Measurements from ENCODE around the gene TFF2.

TFF2 gene

GRCh38 chr21:42361286-42361685 is 10.5 kb upstream of the TFF2 start:
- no peak overlapping the region for H2BK120ac ChIP-seq (ENCODE audit: low read depth, low read length)
- no peaks in the 10 kb centered on the region for H3K4me1 ChIP-seq (ENCODE audit: control insufficient read depth in 2 of 2, insufficient read depth in 1 of 2, low read depth in 1 of 2, low read length in 2 of 2)
- H3K9ac ChIP-seq (ENCODE audit: low read depth, low read length, poor library complexity), result no peak overlapping the region
- no peak overlapping the region for H4K91ac ChIP-seq (ENCODE audit: low read depth, low read length, poor library complexity)
- no peak overlapping the region for H3K27ac ChIP-seq (replicated peaks; ENCODE audit: low read length)
- peak overlapping the region; percentile 34 for H3K18ac ChIP-seq (ENCODE audit: low read length)
- no peak overlapping the region for H2BK12ac ChIP-seq (ENCODE audit: low read length)
- no peak overlapping the region for H3K4ac ChIP-seq (ENCODE audit: low read length)
- no peak overlapping the region for H2BK15ac ChIP-seq (ENCODE audit: low read length)
- no peak overlapping the region for H4K8ac ChIP-seq (ENCODE audit: low read depth, low read length)
- H3K27me3 ChIP-seq (ENCODE audit: control insufficient read depth in 3 of 3, insufficient read depth in 3 of 3, low read depth in 1 of 3, low read length in 3 of 3), result no peaks in the 10 kb centered on the region
- H3K79me1 ChIP-seq (ENCODE audit: low read depth, low read length), result no peaks in the 10 kb centered on the region
- no peaks in the 10 kb centered on the region for H3K36me3 ChIP-seq (replicated peaks in 1 of 2; ENCODE audit: control insufficient read depth in 2 of 2, insufficient read depth in 2 of 2, low read length in 2 of 2)
- no peak overlapping the region for H3K23ac ChIP-seq (ENCODE audit: low read depth, low read length, poor library complexity)
- H3K9me3 ChIP-seq (replicated peaks in 1 of 2; ENCODE audit: control insufficient read depth in 2 of 2, insufficient read depth in 1 of 2, low read depth in 1 of 2, low read length in 2 of 2), result peaks cover 0 to 6% of the 10 kb centered on the region in 2 donors
- WGBS, 2 donors (ENCODE audit: extremely low coverage in 2 of 2, insufficient read length in 2 of 2, insufficient replicate concordance in 1 of 2), result no CpG with 5 or more reads among the region's 7 CpGs
- H3K4me3 ChIP-seq (ENCODE audit: low read length in 2 of 2), result no peak overlapping the region
- H3K14ac ChIP-seq (ENCODE audit: low read length), result no peak overlapping the region
- no peak for DNase-seq (ENCODE audit: low spot score)
- H2AFZ ChIP-seq (ENCODE audit: low read length), result no peak overlapping the region
- no peak overlapping the region for H2BK5ac ChIP-seq (ENCODE audit: low read length)
- H3K4me2 ChIP-seq (ENCODE audit: insufficient read depth, low read length, poor library complexity, severe bottlenecking), result no peak overlapping the region
- H2AK5ac ChIP-seq (ENCODE audit: low read depth, low read length), result no peak overlapping the region

GRCh38 chr21:42360317-42360716 is 9.5 kb upstream of the TFF2 start:
- Histone ChIP-seq H3K4me1 (ENCODE audit: control insufficient read depth in 2 of 2, insufficient read depth in 1 of 2, low read depth in 1 of 2, low read length in 2 of 2) (no peaks in the 10 kb centered on the region), H3K27ac (replicated peaks; ENCODE audit: low read length) (no peak overlapping the region), H3K4me2 (ENCODE audit: insufficient read depth, low read length, poor library complexity, severe bottlenecking) (no peak overlapping the region), H3K9me3 (replicated peaks in 1 of 2; ENCODE audit: control insufficient read depth in 2 of 2, insufficient read depth in 1 of 2, low read depth in 1 of 2, low read length in 2 of 2) (peaks cover 0 to 8% of the 10 kb centered on the region in 2 donors), H4K8ac (ENCODE audit: low read depth, low read length) (no peak overlapping the region), H3K18ac (ENCODE audit: low read length) (no peak overlapping the region), H3K27me3 (ENCODE audit: control insufficient read depth in 3 of 3, insufficient read depth in 3 of 3, low read depth in 1 of 3, low read length in 3 of 3) (no peaks in the 10 kb centered on the region), H2BK5ac (ENCODE audit: low read length) (no peak overlapping the region), H3K79me1 (ENCODE audit: low read depth, low read length) (no peaks in the 10 kb centered on the region), H3K9ac (ENCODE audit: low read depth, low read length, poor library complexity) (no peak overlapping the region), H3K23ac (ENCODE audit: low read depth, low read length, poor library complexity) (no peak overlapping the region), H3K36me3 (replicated peaks in 1 of 2; ENCODE audit: control insufficient read depth in 2 of 2, insufficient read depth in 2 of 2, low read length in 2 of 2) (no peaks in the 10 kb centered on the region), H3K4ac (ENCODE audit: low read length) (no peak overlapping the region), H3K14ac (ENCODE audit: low read length) (no peak overlapping the region), H2AFZ (ENCODE audit: low read length) (no peak overlapping the region), H2AK5ac (ENCODE audit: low read depth, low read length) (no peak overlapping the region), H2BK120ac (ENCODE audit: low read depth, low read length) (no peak overlapping the region), H2BK15ac (ENCODE audit: low read length) (no peak overlapping the region), H3K4me3 (ENCODE audit: low read length in 2 of 2) (no peak overlapping the region), H2BK12ac (ENCODE audit: low read length) (no peak overlapping the region), H4K91ac (ENCODE audit: low read depth, low read length, poor library complexity) (no peak overlapping the region)
- DNase-seq (ENCODE audit: low spot score), result no peak
- no CpG with 5 or more reads among the region's 2 CpGs for WGBS, 2 donors (ENCODE audit: extremely low coverage in 2 of 2, insufficient read length in 2 of 2, insufficient replicate concordance in 1 of 2)

- no peaks in the 10 kb centered on the region for H3K27me3 ChIP-seq (ENCODE audit: control insufficient read depth in 3 of 3, insufficient read depth in 3 of 3, low read depth in 1 of 3, low read length in 3 of 3)
- no peak overlapping the region for H2BK12ac ChIP-seq (ENCODE audit: low read length)
- H2AFZ ChIP-seq (ENCODE audit: low read length), result no peak overlapping the region
- H3K14ac ChIP-seq (ENCODE audit: low read length), result no peak overlapping the region
- H3K18ac ChIP-seq (ENCODE audit: low read length), result peak overlapping the region; percentile 21
- no peak overlapping the region for H4K8ac ChIP-seq (ENCODE audit: low read depth, low read length)
- H3K9me3 ChIP-seq (replicated peaks in 1 of 2; ENCODE audit: control insufficient read depth in 2 of 2, insufficient read depth in 1 of 2, low read depth in 1 of 2, low read length in 2 of 2), result peaks cover 0 to 8% of the 10 kb centered on the region in 2 donors
- no peak overlapping the region for H3K4me2 ChIP-seq (ENCODE audit: insufficient read depth, low read length, poor library complexity, severe bottlenecking)
- no peaks in the 10 kb centered on the region for H3K79me1 ChIP-seq (ENCODE audit: low read depth, low read length)
- H2BK120ac ChIP-seq (ENCODE audit: low read depth, low read length), result no peak overlapping the region
- H3K27ac ChIP-seq (replicated peaks; ENCODE audit: low read length), result no peak overlapping the region
- H2AK5ac ChIP-seq (ENCODE audit: low read depth, low read length), result no peak overlapping the region
- no peak overlapping the region for H3K23ac ChIP-seq (ENCODE audit: low read depth, low read length, poor library complexity)
- H2BK5ac ChIP-seq (ENCODE audit: low read length), result no peak overlapping the region
- H4K91ac ChIP-seq (ENCODE audit: low read depth, low read length, poor library complexity), result no peak overlapping the region
- H3K4ac ChIP-seq (ENCODE audit: low read length), result no peak overlapping the region
- H3K4me3 ChIP-seq (ENCODE audit: low read length in 2 of 2), result no peak overlapping the region
- no peak overlapping the region for H2BK15ac ChIP-seq (ENCODE audit: low read length)
- no peaks in the 10 kb centered on the region for H3K4me1 ChIP-seq (ENCODE audit: control insufficient read depth in 2 of 2, insufficient read depth in 1 of 2, low read depth in 1 of 2, low read length in 2 of 2)
- no peaks in the 10 kb centered on the region for H3K36me3 ChIP-seq (replicated peaks in 1 of 2; ENCODE audit: control insufficient read depth in 2 of 2, insufficient read depth in 2 of 2, low read length in 2 of 2)
- WGBS, 2 donors (ENCODE audit: extremely low coverage in 2 of 2, insufficient read length in 2 of 2, insufficient replicate concordance in 1 of 2), result no CpG with 5 or more reads among the region's 13 CpGs
- no peak overlapping the region for H3K9ac ChIP-seq (ENCODE audit: low read depth, low read length, poor library complexity)
- DNase-seq (ENCODE audit: low spot score), result no peak
These were observed 8.1 kb upstream of the TFF2 start for GRCh38 chr21:42358937-42359336.

- H3K79me1 ChIP-seq (ENCODE audit: low read depth, low read length), result no peaks in the 10 kb centered on the region
- H3K4me1 ChIP-seq (ENCODE audit: control insufficient read depth in 2 of 2, insufficient read depth in 1 of 2, low read depth in 1 of 2, low read length in 2 of 2), result no peaks in the 10 kb centered on the region
- H3K14ac ChIP-seq (ENCODE audit: low read length), result no peak overlapping the region
- no peak overlapping the region for H3K4me2 ChIP-seq (ENCODE audit: insufficient read depth, low read length, poor library complexity, severe bottlenecking)
- no peak overlapping the region for H3K27ac ChIP-seq (replicated peaks; ENCODE audit: low read length)
- H2BK12ac ChIP-seq (ENCODE audit: low read length), result no peak overlapping the region
- no peak overlapping the region for H2BK120ac ChIP-seq (ENCODE audit: low read depth, low read length)
- H4K91ac ChIP-seq (ENCODE audit: low read depth, low read length, poor library complexity), result no peak overlapping the region
- H3K4me3 ChIP-seq (ENCODE audit: low read length in 2 of 2), result no peak overlapping the region
- H3K9ac ChIP-seq (ENCODE audit: low read depth, low read length, poor library complexity), result no peak overlapping the region
- no peak overlapping the region for H3K4ac ChIP-seq (ENCODE audit: low read length)
- no peak overlapping the region for H3K18ac ChIP-seq (ENCODE audit: low read length)
- H2BK5ac ChIP-seq (ENCODE audit: low read length), result no peak overlapping the region
- no peak overlapping the region for H4K8ac ChIP-seq (ENCODE audit: low read depth, low read length)
- no peaks in the 10 kb centered on the region for H3K36me3 ChIP-seq (replicated peaks in 1 of 2; ENCODE audit: control insufficient read depth in 2 of 2, insufficient read depth in 2 of 2, low read length in 2 of 2)
- H2AFZ ChIP-seq (ENCODE audit: low read length), result no peak overlapping the region
- no peaks in the 10 kb centered on the region for H3K27me3 ChIP-seq (ENCODE audit: control insufficient read depth in 3 of 3, insufficient read depth in 3 of 3, low read depth in 1 of 3, low read length in 3 of 3)
- peak overlapping the region; percentile 37 for H3K23ac ChIP-seq (ENCODE audit: low read depth, low read length, poor library complexity)
- no CpG with 5 or more reads among the region's 12 CpGs for WGBS, 2 donors (ENCODE audit: extremely low coverage in 2 of 2, insufficient read length in 2 of 2, insufficient replicate concordance in 1 of 2)
- H2BK15ac ChIP-seq (ENCODE audit: low read length), result no peak overlapping the region
- H2AK5ac ChIP-seq (ENCODE audit: low read depth, low read length), result no peak overlapping the region
- peaks cover 0 to 8% of the 10 kb centered on the region in 2 donors for H3K9me3 ChIP-seq (replicated peaks in 1 of 2; ENCODE audit: control insufficient read depth in 2 of 2, insufficient read depth in 1 of 2, low read depth in 1 of 2, low read length in 2 of 2)
- no peak for DNase-seq (ENCODE audit: low spot score)
These were observed 7.5 kb upstream of the TFF2 start for GRCh38 chr21:42358261-42358660.

All from neuronal stem cell (in vitro differentiated cells).